HCT116 (cell line): ENCODE results near the gene CGRRF1. TPM values are rescaled to one million over a fixed set of nuclear protein-coding genes. Genes with fewer than 3 reads are reported as not detected.

ENCODE experiments used
- ATF3 ChIP-seq: IDR thresholded peaks from 2 replicates; pipeline ENCODE4 v1.6.1; 2012
- CBX3 ChIP-seq: IDR thresholded peaks from 2 replicates; pipeline ENCODE4 v1.6.1; 2012; ENCODE audit warnings: low read depth
- CTCF ChIP-seq, 3 experiments: fragments of 200-600 bp in 1 of 3; sonication (generic) in 1 of 3; IDR thresholded peaks in 2 of 3; conservative IDR thresholded peaks in 1 of 3; 2 replicates each; pipeline ENCODE4 v1.5.1; 2012 to 2017; ENCODE audit warnings: low read depth in 2 of 3, low read length in 2 of 3, antibody characterized with exemption in 1 of 3, borderline replicate concordance in 1 of 3, control low read depth in 1 of 3, mild to moderate bottlenecking in 1 of 3, mixed read lengths in 1 of 3, mixed run types in 1 of 3, moderate library complexity in 1 of 3; ENCODE audit not compliant: insufficient read depth in 1 of 3
- ELF1 ChIP-seq: IDR thresholded peaks from 2 replicates; pipeline ENCODE4 v1.6.1; 2012; ENCODE audit warnings: low read depth, borderline replicate concordance
- JUND ChIP-seq: IDR thresholded peaks from 2 replicates; pipeline ENCODE4 v1.6.1; 2012
- REST ChIP-seq: IDR thresholded peaks from 2 replicates; pipeline ENCODE4 v1.6.1; 2012; ENCODE audit warnings: low read depth
- SP1 ChIP-seq: IDR thresholded peaks from 2 replicates; pipeline ENCODE4 v1.6.1; 2012; ENCODE audit warnings: low read depth
- TCF7L2 ChIP-seq: IDR thresholded peaks from 2 replicates; pipeline ENCODE4 v1.7.0; 2011; ENCODE audit warnings: borderline replicate concordance, inconsistent platforms; ENCODE audit not compliant: insufficient read depth, insufficient read length; ENCODE audit errors: extremely low read depth
- YY1 ChIP-seq: IDR thresholded peaks from 2 replicates; pipeline ENCODE4 v1.6.1; 2011; ENCODE audit warnings: low read length, low read depth, moderate library complexity, mild to moderate bottlenecking; ENCODE audit not compliant: insufficient replicate concordance; ENCODE audit errors: extremely low read depth
- ZBTB33 ChIP-seq: IDR thresholded peaks from 2 replicates; pipeline ENCODE4 v1.6.1; 2011; ENCODE audit warnings: mild to moderate bottlenecking, low read length, moderate library complexity; ENCODE audit not compliant: insufficient replicate concordance; ENCODE audit errors: extremely low read depth
- total RNA-seq: library from RNA; stranded (reverse); gene quantifications from one replicate; pipeline ENCODE4 v1.2.1, GENCODE V29; 2021; ENCODE audit not compliant: unreplicated experiment

The CGRRF1 gene
- total RNA-seq, 1 experiment from 2014 or later = 15.9 TPM

- peak; percentile 83 for TF ChIP-seq ZBTB33
- peak; percentile 81 for TF ChIP-seq YY1
- peak; percentile 90 for TF ChIP-seq SP1
- peak; percentile 92 for TF ChIP-seq CBX3
- TF ChIP-seq ATF3 = no peak
- peak; percentile 23 to 66 (median 54); a peak in 5 of 6 replicates for TF ChIP-seq CTCF (IDR thresholded peaks at IDR 0.05 in 2 of 3, conservative IDR thresholded peaks at IDR 0.05 in 1 of 3; ENCODE audit: borderline replicate concordance in 1 of 3, insufficient read depth in 1 of 3, low read depth in 2 of 3, low read length in 2 of 3)
- TF ChIP-seq TCF7L2 = peak; percentile 25
- TF ChIP-seq ELF1 = peak; percentile 74
- TF ChIP-seq REST = no peak
- TF ChIP-seq JUND = no peak; the same call in 1 of the 2 replicates
Observed at GRCh38 chr14:54488646-54489317, 20.9 kb upstream of the CGRRF1 start, which contains the start of gene GMFB (continued).
